RPMI7951 (cell line): ENCODE data around the gene NPAS3. TPM values are rescaled to one million over a fixed set of nuclear protein-coding genes. Genes with fewer than 3 reads are reported as not detected.
"Not testable (repeated sequence)": the region's sequence is repeated elsewhere in the genome, so short reads cannot be mapped to it uniquely, and the experiment has no call there.

Experiments used
- DNase-seq: peaks from one replicate; pipeline ENCODE4 v3.0.0-alpha.2; 2012; ENCODE audit warnings: low read depth
- total RNA-seq: library from RNA; depleted of rRNA; stranded (reverse); fragments of >200 nt; shearing (Covaris generic); gene quantifications from 2 replicates; pipeline ENCODE4 v1.2.3, GENCODE V29; 2014

Gene NPAS3
- total RNA-seq, 1 experiment from 2014 or later: 0.48 TPM

GRCh38 chr14:33068626-33069025 lies 129.9 kb downstream of the NPAS3 start:
- DNase-seq: peak; percentile 30

- no peak for DNase-seq
These were observed 131.8 kb downstream of the NPAS3 start for GRCh38 chr14:33070475-33070874.

DNA sequence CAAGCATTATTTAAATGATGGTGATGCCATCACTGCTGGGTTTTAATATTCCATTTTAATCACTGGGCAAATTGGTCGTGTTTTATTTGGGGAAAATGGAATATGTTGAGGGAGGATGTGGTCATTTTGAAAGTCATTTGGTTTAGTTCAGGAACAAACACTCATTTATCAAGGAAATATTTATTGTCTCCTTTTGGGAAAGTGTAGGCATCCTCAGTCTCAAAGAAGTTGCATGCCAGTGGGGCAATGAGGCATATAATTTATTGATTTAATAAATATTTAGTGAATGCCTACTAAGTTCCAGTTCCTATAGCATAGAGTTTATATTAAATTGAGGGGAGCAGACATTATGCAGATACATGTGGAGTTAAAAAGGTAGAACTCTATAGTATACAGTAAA lies 134.3 kb downstream of the NPAS3 start:
- no peak for DNase-seq

- DNase-seq: no peak
These were observed 142.6 kb downstream of the NPAS3 start for GRCh38 chr14:33081259-33081658.

DNA sequence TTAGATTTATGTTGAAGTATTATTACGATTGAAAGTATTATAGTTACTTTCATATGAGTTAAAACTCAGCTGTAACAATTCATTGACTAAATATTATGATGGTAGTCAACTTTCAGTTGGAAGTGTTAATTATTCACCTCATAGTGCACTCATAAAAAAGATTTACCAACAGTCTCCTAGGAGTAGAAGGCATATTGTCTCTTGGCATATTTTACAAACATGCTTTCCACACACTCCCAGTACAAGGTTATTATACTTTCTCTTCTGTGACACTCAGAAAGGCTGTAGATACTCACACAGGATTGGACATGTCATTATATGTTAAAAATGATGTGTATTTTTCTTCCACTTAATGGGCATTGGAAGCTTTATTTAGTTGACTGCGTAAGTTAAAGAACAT lies 147.1 kb downstream of the NPAS3 start:
- DNase-seq: no peak

- not testable (repeated sequence) for DNase-seq
These were observed 149.6 kb downstream of the NPAS3 start for GRCh38 chr14:33088274-33088673.

- no peak for DNase-seq
These were observed 159.3 kb downstream of the NPAS3 start for GRCh38 chr14:33098016-33098415.

GRCh38 chr14:33103489-33103888 lies 164.8 kb downstream of the NPAS3 start:
- DNase-seq: no peak

DNA sequence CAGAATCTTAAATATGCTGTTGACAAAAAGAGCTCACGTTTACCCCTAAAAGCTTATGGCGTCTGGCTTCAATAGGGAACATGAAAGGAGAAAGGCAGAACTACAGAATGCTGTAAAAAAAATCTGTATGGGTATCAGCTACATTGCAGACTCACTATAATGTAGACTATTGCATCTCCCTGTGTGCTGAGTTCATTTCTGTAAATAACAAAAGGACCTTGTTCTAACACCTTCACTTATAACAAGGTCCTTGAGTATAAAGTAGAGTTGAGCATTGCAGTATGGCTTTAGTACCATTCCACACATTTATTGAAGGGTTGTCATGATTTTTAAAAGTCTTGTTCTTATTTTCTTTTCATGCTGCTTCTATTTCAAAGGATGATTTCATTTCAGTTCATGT lies 165.3 kb downstream of the NPAS3 start:
- DNase-seq: no peak

DNA sequence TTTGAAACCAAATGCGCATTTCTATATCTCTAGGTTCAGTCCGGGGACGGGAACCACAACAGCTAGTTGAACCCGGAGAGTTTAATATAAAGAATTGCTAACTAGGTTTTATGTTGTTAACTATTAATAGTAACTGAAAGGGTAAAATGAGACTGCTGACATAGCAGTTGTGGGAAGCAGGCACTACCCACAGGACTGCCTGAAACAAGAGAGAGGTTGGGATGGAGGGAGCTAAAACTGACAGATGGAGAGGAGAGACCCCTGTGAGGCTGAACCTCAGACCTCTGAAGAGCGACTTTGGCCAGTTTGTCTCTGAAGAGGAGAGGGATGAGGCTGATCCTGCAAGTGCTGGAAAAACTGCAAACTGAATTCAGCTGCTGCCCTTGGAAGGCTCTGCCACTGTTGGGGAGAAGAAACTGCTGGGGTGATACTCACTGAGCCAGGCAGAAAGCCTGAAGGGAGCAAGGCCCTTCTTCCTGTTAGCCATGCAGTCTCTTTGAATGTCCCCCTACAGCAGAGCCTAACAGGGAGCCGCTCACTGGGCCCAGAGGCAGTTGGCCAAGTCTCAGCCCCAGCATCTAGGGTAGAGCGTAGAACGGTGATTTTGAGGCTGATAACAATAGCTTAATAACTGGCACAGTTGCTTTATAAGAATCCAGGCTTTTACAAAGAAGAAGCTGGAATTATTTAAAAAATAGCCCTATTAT lies 172.2 kb downstream of the NPAS3 start:
- no peak for DNase-seq

DNA sequence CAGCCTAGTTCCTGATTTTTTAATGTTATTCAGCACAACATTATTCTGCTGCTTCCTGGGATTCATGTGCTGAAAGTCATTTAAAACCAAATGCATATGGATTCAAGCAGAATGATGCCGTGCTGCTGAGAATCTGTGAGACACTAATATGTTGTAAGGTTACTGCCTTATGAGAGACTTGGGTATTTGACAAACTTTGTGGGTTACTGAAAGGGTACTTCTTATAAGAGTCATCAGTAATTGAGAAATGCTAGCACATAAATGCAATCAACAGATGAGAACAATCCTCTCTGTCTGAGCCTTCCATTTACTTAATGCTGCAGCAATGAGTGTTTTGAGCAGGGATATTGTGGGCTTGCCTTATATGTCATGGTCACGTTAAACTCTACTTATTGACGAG lies 175.7 kb downstream of the NPAS3 start:
- DNase-seq: no peak

DNA sequence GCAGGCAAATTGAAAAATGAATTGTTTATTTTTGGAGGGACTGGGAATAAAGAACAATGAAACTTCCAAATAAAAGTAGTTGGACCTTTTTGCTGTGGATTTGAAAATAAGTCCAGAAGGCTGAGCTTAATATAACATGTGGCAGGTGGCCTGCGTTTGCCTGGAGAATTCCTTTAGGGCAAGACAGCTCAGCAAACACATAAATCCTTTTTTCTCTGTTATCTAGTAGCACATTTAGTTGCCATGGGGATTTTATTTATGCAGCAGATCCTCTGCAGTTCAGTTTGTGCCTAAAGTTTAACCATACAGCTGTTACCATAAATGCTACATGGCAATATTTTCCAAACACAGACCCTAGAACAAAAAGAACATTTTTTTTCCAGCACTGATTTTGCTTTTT lies 180.0 kb downstream of the NPAS3 start:
- peak; percentile 14 for DNase-seq

DNA sequence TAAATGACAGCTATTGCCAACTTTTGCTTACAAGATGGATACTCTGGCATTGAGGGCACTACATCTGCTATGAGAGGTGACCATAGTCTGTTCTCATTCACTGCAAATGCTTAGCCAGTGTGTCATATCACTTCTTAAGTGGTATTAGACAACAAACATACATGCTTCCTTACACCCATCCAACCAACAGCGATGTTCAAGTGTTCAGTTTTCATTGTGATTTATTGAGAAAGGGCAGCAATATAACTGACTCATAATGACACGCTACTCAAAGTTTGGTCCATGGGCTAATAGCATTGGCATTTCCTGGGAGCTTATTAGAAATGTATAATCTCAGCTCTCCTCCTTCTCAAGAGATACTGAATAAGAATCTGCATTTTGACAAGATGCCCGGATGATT lies 181.7 kb downstream of the NPAS3 start:
- peak; percentile 51 for DNase-seq

DNA sequence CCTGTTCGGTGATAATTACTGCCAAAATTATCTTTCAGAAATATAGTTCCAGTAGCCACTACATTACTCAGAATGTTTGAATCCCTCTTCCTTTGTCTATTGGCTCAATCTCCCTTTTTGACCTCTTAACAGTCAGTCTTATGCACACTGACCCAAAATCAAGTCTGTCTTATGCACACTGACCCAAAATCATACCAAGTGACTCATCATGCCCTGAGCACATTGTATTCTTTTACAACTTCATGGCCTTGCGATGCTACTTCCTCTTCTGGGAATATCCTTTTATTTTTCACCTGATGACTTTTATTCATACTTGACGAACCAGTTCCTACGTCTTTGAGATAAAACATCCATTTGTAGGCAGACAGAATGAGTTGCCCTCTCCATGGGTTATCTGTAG lies 182.3 kb downstream of the NPAS3 start:
- no peak for DNase-seq

DNA sequence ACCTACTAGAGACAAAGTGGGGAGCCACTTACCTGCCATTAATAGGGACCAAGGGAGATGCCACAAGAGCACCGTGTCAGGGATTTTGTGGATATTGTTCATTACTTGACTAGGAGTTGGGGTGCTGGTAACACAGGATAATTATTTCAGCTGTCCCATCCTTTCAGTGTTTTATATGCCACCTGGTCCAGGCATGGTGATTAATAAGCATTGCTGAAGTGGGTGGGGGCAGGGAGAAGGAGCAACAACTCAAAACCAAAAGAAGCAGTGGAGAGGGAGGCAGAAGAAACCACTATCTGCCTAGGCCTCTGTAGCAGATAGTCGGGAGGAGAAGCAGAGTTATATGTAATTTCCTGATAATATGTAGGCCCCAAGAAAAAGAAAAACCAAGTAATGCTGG lies 184.6 kb downstream of the NPAS3 start:
- no peak for DNase-seq

DNA sequence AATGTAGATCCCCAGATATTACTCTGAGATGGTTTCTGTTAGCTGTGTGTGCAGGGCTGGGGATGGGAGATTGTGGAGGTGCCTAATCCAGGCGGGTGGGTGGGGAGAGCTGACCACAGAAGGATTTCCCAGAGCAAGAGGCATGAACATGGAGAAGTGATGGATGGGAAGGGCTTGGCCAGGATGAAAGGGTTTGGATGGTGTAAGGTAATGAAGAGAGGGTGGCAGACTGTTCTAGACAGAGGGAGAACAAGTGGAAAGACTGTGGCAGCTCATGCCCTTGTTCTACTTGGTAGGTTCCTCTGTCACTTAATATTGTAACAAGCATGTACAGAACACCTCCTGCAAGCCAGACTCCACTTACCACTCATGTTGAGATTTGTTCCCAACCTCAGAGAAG lies 187.8 kb downstream of the NPAS3 start:
- no peak for DNase-seq

DNA sequence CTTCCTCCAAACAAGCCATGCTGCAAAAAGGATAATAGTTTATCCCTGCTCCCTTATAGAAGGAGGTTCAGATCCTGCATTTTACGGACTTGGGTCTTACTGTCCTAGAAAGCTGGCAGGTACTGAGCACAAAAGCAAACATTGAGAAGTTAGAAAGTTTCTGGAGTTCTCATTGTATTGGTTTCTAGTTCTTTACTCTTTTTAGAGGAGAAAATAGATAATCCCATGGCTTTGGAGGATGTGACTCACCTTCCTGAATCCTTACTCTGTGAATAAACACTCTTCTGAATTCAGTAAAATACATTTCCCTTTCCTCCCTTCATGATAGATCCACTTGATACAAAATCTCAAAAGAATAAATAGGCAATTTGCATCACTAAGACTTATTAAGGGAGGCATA lies 188.9 kb downstream of the NPAS3 start:
- DNase-seq: no peak

DNA sequence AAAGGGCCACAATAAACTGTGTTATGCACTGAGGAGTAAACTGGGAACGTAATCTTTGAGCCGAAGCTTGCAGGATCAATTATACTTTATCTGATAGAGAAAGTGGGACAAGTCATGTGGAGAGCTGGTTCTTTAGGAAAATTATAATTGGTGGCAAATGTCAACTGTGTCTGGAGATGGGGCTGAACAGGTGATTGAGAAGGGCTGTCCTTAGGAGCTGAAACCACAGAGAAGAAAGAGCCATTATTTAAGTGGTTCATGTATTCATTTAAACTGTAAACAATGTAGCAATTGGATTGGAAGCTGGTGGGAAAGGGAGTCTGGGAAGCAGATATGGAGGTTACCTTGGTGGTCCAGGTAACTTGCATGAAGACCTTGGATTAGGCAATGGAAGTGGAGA lies 193.1 kb downstream of the NPAS3 start:
- DNase-seq: no peak

DNA sequence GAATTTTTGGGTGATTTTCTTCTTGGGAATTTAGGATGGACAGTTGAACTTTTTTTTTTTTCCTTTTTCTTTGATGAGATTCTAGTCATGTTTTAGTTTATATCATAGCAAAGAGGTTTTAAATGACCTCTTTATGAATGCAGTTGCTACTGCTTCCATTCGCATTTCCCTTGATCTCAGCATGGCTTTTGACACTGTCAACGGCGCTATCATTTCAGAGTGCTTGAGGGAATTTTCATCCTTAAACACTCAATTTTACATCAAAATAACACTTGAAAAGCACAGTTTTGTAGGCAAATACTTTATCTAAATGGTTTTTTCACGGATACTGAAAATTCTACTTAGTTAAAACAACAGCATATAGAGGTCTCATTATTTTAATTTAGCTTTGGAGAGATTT lies 195.5 kb downstream of the NPAS3 start:
- DNase-seq: no peak

DNA sequence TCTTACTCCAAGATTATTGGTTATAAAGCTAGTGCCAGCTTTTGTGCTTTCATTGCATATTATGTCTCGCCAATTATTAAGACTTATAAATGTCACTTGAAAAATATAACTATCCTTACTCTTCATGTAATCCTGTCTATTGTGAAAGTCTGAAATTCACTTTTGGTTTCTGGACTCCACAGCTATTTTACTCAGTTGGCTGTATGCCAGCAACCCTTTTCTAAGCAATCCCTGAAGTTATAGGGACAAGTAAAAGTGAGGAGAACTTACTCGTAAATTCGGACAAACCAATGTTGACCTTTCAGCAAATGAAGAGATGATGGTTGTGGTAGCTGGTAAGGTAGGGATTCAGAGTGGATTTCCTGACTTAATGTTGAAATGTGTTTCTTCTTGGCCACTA lies 196.3 kb downstream of the NPAS3 start:
- no peak for DNase-seq

DNA sequence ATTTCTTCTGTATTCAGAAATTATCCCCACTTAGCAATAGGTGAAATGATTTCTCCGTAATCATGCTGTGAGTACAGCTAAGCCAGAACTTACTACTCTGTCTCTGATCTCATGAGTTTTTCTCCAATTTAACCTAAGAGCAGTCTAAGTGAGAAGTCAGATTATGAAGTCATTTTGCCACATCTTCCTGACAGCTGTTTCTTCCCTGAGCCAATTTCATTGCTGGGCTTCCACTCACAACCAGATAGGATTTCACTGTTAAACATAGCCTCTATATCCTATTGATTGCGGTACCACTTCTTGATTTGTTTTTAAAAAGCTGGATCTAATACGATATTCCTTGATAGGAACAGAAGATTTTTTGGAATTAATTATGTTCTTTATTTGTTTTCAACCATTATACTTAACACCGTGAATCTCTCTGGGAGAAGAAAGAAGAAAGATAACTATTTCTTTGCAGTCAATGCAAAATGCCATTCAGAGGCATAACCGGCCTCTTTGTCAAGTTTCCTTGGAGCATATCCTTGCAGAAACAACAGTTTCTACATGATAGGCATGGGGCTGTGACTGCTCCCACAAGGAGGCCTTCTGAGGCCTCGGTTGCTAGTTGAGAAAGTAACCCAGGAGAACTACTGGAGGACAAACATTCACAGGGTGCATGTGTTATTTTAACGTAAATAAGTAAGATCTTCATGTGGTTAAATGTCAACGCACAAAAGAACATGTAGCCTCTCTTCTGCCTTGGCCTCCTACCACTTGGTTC lies 212.2 kb downstream of the NPAS3 start:
- DNase-seq: no peak

DNA sequence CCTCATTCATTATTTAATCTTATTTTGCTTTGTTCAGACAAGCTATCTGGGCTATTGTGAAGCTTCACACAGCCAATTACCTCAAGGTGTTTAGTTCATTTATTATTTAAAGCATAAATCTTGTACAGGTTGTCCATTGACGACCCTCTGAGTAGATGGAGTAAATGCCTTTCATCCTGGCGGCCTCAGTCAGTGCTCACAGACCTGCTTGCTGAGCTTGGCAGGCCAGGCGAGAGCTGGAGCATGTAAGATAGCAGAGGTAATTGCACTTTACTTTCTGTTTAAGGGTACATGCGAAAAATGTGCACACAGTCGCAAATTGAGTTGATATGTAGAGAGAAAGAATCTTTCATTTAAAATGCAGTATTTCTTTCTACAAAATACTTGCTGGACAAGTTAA lies 224.4 kb downstream of the NPAS3 start:
- no peak for DNase-seq

- no peak for DNase-seq
These were observed 224.9 kb downstream of the NPAS3 start for GRCh38 chr14:33163600-33163999.
